Astrocyte of the spinal cord (primary cell): ENCODE results near the gene RAB11FIP4.

Experiments
- DNase-seq: peaks from one replicate; pipeline ENCODE4 v3.0.0; 2011; ENCODE audit warnings: low read depth, low spot score
- H3K4me3 ChIP-seq: 2 replicates; pipeline ENCODE4 v1.5.1; 2011; ENCODE audit warnings: low read depth, mild to moderate bottlenecking, low read length, moderate library complexity
- in situ Hi-C: cut with HindIII; loops from 2 replicates; pipeline ENCODE4 v1.10.0; 2017; ENCODE audit warnings: low sequenced_read_pairs
- TF ChIP-seq, protein P1 (sequence below): IDR thresholded peaks from 2 replicates; pipeline ENCODE4 v1.5.1; 2012; ENCODE audit warnings: low read depth, mild to moderate bottlenecking, low read length, inconsistent platforms

The RAB11FIP4 gene

GRCh38 chr17:31415004-31415454 lies 23.6 kb downstream of the RAB11FIP4 start:
- in situ Hi-C loops, result no loop called here
- TF ChIP-seq, protein P1, sequence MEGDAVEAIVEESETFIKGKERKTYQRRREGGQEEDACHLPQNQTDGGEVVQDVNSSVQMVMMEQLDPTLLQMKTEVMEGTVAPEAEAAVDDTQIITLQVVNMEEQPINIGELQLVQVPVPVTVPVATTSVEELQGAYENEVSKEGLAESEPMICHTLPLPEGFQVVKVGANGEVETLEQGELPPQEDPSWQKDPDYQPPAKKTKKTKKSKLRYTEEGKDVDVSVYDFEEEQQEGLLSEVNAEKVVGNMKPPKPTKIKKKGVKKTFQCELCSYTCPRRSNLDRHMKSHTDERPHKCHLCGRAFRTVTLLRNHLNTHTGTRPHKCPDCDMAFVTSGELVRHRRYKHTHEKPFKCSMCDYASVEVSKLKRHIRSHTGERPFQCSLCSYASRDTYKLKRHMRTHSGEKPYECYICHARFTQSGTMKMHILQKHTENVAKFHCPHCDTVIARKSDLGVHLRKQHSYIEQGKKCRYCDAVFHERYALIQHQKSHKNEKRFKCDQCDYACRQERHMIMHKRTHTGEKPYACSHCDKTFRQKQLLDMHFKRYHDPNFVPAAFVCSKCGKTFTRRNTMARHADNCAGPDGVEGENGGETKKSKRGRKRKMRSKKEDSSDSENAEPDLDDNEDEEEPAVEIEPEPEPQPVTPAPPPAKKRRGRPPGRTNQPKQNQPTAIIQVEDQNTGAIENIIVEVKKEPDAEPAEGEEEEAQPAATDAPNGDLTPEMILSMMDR, result no peak
- H3K4me3 ChIP-seq, result no peak overlapping the region
- no peak for DNase-seq

DNA sequence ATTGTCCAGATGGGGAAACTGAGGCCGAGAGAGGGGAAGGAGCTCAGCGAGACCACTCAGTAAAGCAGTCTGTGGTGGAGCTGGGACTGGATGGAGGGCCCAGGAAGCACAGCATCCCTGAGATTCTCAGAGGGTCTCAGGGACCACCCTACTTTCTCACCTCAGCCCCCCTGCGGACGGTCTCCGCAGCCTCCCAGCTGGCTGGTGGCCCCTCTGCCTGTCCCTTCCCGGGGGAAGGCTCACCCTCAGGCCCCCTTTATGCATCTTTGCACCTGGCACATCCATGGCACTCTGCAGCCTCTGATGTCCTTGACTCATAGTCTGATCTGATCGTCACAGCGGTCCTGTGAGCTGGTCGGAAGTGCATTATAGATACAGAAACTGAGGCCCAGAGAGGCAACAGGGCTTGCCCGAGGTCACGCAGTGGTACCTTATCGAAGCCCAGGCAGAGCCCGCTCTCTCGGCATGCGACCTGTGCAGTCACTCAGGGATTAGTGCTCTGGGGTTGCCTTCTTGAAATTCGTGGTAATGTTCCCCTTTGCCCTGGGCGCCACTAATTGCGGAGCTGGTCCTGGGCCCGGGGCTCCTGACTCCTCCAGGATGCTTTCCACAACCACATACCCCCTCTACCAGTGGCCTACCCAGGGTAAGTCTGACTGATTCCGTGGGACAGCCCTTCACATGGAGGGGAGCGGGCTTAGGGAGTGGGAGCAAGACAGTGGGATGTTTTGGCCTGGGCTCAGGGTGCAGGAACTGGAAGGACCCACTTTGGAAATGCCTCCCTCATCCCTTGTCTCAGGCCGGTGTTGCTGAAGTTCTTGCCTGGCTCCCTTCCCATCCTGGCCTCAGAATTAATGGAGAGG lies 24.4 kb downstream of the RAB11FIP4 start:
- TF ChIP-seq, protein P1, result no peak
- no peak for DNase-seq
- in situ Hi-C loops, result no loop called here
- no peak overlapping the region for H3K4me3 ChIP-seq

GRCh38 chr17:31416503-31416923 lies 25.0 kb downstream of the RAB11FIP4 start:
- TF ChIP-seq, protein P1, result no peak
- DNase-seq, result no peak
- H3K4me3 ChIP-seq, result no peak overlapping the region
- in situ Hi-C loops, result no loop called here

DNA sequence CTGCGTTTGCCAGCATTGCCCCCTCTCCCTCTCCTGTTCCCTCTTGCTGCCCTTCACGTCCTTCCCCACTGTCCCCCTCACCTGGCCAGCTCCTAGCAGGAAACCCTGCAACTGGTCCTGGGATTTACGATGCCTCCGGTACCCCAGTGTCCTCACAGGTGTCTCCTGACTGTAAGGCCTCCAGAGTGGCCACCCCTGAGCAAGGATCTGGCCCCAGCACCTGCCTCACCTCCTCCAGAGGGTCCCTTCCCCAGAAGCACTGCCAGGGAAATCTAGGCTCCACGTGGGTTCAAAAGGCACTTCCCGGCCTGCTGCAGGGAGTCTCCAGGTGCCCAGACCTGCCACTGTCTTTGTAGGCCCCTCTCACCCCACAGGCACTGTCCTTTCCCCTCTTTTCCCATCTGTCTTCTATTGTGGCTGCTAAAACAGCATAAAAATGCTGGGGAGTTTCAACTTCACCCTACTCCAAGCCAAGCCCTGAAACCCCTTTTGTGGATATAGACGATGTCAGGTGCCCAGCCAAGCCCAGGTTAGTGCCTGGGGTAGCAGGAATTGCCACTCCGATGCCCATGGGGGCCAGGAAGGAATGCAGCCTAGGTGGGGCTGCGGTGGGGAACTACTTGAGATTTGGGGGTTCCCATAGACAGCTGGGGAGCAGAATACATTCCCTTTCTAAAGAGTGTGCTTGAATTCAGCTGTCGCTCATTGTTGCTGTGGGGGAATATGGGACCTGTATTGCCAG lies 25.7 kb downstream of the RAB11FIP4 start:
- no peak for DNase-seq
- in situ Hi-C loops, result no loop called here
- TF ChIP-seq, protein P1, result no peak
- no peak overlapping the region for H3K4me3 ChIP-seq

- TF ChIP-seq, protein P1, result no peak
- in situ Hi-C loops, result no loop called here
- no peak overlapping the region for H3K4me3 ChIP-seq
- DNase-seq, result no peak
Measured at GRCh38 chr17:31418773-31419350, 27.4 kb downstream of the RAB11FIP4 start.

GRCh38 chr17:31422443-31422842 lies 31.0 kb downstream of the RAB11FIP4 start:
- TF ChIP-seq, protein P1, result no peak
- no peak overlapping the region for H3K4me3 ChIP-seq
- no peak for DNase-seq
- in situ Hi-C loops, result no loop called here
